Endodermal cell (in vitro differentiated cells): Measurements from ENCODE around the gene JAKMIP1. TPM values are rescaled to one million over a fixed set of nuclear protein-coding genes. Genes with fewer than 3 reads are reported as not detected.

ENCODE experiments used
- DNase-seq: peaks from one replicate; pipeline ENCODE4 v3.0.0-alpha.2; 2017
- H3K27ac ChIP-seq: 2 replicates; pipeline ENCODE4 v1.5.1; 2013; ENCODE audit warnings: mild to moderate bottlenecking, low read depth, low read length, moderate library complexity
- H3K27me3 ChIP-seq: 2 replicates; pipeline ENCODE4 v1.6.1; 2013; ENCODE audit warnings: mild to moderate bottlenecking, low read length, moderate library complexity; ENCODE audit not compliant: insufficient read depth, control insufficient read depth, poor library complexity, severe bottlenecking
- H3K36me3 ChIP-seq: 2 replicates; pipeline ENCODE4 v1.7.0; 2013; ENCODE audit warnings: mild to moderate bottlenecking, low read length, moderate library complexity; ENCODE audit not compliant: control insufficient read depth, insufficient read depth
- H3K4me1 ChIP-seq: one replicate; pipeline ENCODE4 v1.7.0; 2013; ENCODE audit warnings: low read length; ENCODE audit not compliant: control insufficient read depth, insufficient read depth
- H3K4me3 ChIP-seq: 2 replicates; pipeline ENCODE4 v1.5.1; 2013; ENCODE audit warnings: mild to moderate bottlenecking, low read length, moderate library complexity
- H3K9ac ChIP-seq: 2 replicates; pipeline ENCODE4 v1.6.1; 2013; ENCODE audit warnings: mild to moderate bottlenecking, low read length, moderate library complexity; ENCODE audit not compliant: poor library complexity, severe bottlenecking; ENCODE audit errors: extremely low read depth
- H3K9me3 ChIP-seq: 2 replicates; pipeline ENCODE4 v1.6.1; 2013; ENCODE audit warnings: mild to moderate bottlenecking, low read length, moderate library complexity; ENCODE audit not compliant: control insufficient read depth
- H3K27ac Mint-ChIP-seq: 2 replicates; pipeline ENCODE4 v1.8.0; 2020; ENCODE audit warnings: mixed read lengths
- H3K27me3 Mint-ChIP-seq: 2 replicates; pipeline ENCODE4 v1.8.0; 2021; ENCODE audit warnings: mild to moderate bottlenecking, mixed read lengths; ENCODE audit not compliant: insufficient read depth
- H3K36me3 Mint-ChIP-seq: 2 replicates; pipeline ENCODE4 v1.8.0; 2020; ENCODE audit warnings: low read depth, mixed read lengths
- H3K4me1 Mint-ChIP-seq: 2 replicates; pipeline ENCODE4 v1.8.0; 2020; ENCODE audit warnings: mixed read lengths
- H3K4me3 Mint-ChIP-seq: 2 replicates; pipeline ENCODE4 v1.8.0; 2020; ENCODE audit warnings: mild to moderate bottlenecking, moderate library complexity, mixed read lengths
- H3K9me3 Mint-ChIP-seq: 2 replicates; pipeline ENCODE4 v1.8.0; 2020; ENCODE audit warnings: mild to moderate bottlenecking, mixed read lengths
- WGBS, 2 experiments: methylation state at CpG; one replicate each; pipeline versions ENCODE4 v1.1.5 to v1.1.7; 2013; ENCODE audit warnings: missing lambda C conversion rate in 2 of 2, mixed read lengths in 1 of 2; ENCODE audit not compliant: insufficient coverage in 1 of 2, insufficient read length in 1 of 2; 5-methylcytosine and 5-hydroxymethylcytosine counted together
- total RNA-seq, 2 donors: library from RNA; stranded (reverse); fragmentation: NEBNext Ultra II Directional in 1 of 2; extraction: Animal tissue kit (Norgen Biotek cat#: 25700) in 1 of 2; gene quantifications; 2 replicates in 1 of 2; 3 replicates in 1 of 2; pipeline ENCODE4 v1.2.1, GENCODE V29; 2021
- TF ChIP-seq, protein P1 (sequence below): fragments of 200-600 bp; sonication (generic); conservative IDR thresholded peaks from 2 replicates; pipeline ENCODE4 v1.5.0; 2021; ENCODE audit warnings: antibody characterized with exemption, mild to moderate bottlenecking

Gene JAKMIP1
- total RNA-seq, 2 donors from 2014 or later, result 10.4 to 11.2 TPM

GRCh38 chr4:6150046-6150735 lies 50.2 kb downstream of the JAKMIP1 start:
- H3K27me3 Mint-ChIP-seq, result no peaks in the 10 kb centered on the region
- peaks cover 28% of the 10 kb centered on the region for H3K36me3 Mint-ChIP-seq
- Histone ChIP-seq H3K36me3 (peaks cover 6% of the 10 kb centered on the region), H3K9ac (no peak overlapping the region), H3K27ac (no peak overlapping the region), H3K4me1 (peaks cover 15% of the 10 kb centered on the region), H3K4me3 (no peak overlapping the region), H3K27me3 (no peaks in the 10 kb centered on the region), H3K9me3 (peaks cover 3% of the 10 kb centered on the region)
- H3K9me3 Mint-ChIP-seq, result no peaks in the 10 kb centered on the region
- no peak overlapping the region for H3K27ac Mint-ChIP-seq
- 92 to 94% methylated on average over 12 to 18 of the region's 18 CpGs for WGBS, 2 experiments
- H3K4me3 Mint-ChIP-seq, result no peak overlapping the region
- peaks cover 27% of the 10 kb centered on the region for H3K4me1 Mint-ChIP-seq
- TF ChIP-seq, protein P1, sequence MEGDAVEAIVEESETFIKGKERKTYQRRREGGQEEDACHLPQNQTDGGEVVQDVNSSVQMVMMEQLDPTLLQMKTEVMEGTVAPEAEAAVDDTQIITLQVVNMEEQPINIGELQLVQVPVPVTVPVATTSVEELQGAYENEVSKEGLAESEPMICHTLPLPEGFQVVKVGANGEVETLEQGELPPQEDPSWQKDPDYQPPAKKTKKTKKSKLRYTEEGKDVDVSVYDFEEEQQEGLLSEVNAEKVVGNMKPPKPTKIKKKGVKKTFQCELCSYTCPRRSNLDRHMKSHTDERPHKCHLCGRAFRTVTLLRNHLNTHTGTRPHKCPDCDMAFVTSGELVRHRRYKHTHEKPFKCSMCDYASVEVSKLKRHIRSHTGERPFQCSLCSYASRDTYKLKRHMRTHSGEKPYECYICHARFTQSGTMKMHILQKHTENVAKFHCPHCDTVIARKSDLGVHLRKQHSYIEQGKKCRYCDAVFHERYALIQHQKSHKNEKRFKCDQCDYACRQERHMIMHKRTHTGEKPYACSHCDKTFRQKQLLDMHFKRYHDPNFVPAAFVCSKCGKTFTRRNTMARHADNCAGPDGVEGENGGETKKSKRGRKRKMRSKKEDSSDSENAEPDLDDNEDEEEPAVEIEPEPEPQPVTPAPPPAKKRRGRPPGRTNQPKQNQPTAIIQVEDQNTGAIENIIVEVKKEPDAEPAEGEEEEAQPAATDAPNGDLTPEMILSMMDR, result no peak
- no peak for DNase-seq

DNA sequence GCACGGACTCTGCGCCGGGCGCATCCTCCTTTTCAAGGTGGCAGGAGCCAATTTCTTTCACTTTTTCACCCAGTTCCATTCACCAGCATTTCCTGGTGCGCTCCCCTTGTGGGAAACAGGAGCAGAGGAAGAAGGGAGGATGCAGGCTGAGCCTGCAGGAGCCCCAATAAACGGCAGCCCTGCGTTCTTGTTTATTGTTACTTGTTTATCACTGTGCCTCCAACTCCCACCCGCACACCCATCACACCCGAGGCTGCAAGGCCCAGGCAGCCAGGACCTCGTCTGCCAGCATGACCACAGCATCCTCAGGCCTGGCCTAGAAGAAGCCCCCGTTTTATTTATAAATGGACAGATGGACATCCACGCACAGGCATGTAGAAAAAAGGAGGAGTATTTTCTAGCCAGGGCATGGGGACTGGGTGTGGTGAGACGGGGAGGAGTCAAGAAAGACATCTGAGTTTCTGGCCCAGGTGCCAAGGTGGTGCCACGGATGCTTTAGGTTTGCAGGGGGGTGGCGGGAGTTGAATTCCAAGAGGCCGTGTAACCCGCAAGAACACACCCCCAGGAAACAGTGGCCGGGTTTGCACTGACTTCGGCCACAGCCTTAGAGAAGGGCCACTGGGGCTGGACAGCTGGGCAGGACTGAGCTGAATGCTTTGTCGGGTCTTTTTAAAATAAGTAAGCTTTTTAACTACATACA lies 51.7 kb downstream of the JAKMIP1 start:
- H3K36me3 ChIP-seq, result peaks cover 10% of the 10 kb centered on the region
- no peak for DNase-seq
- Mint-ChIP-seq H3K27ac (no peak overlapping the region), H3K4me1 (peaks cover 12% of the 10 kb centered on the region), H3K27me3 (no peaks in the 10 kb centered on the region), H3K4me3 (no peak overlapping the region), H3K9me3 (peaks cover 7% of the 10 kb centered on the region), H3K36me3 (peaks cover 37% of the 10 kb centered on the region)
- peaks cover 11% of the 10 kb centered on the region for H3K9me3 ChIP-seq
- no peaks in the 10 kb centered on the region for H3K27me3 ChIP-seq
- H3K27ac ChIP-seq, result no peak overlapping the region
- H3K4me1 ChIP-seq, result no peaks in the 10 kb centered on the region
- H3K4me3 ChIP-seq, result no peak overlapping the region
- H3K9ac ChIP-seq, result no peak overlapping the region
- TF ChIP-seq, protein P1, result no peak
- WGBS, 2 experiments, result 91 to 94% methylated on average over 12 to 19 of the region's 20 CpGs

DNA sequence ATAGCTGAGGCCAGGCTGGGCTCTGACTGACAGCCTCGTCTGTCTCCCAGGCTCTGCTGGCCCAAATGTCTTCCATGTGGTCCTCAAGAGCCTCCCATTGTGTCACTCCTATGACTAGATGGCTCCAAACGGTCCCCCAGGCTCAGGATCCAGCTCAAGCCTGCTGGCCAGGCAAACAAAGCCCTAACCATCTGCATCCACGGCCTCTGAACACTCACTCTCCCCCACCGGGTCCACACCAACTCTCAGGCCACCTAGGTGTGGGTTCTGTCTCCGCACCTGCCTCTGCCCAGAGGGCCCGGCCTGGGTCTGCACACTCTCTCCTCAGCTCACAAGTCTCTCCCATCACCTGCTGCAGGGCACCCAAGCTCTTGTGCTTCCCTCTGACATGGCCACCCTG lies 52.9 kb downstream of the JAKMIP1 start:
- H3K36me3 ChIP-seq, result peaks cover 10% of the 10 kb centered on the region
- no peak for DNase-seq
- H3K36me3 Mint-ChIP-seq, result peaks cover 37% of the 10 kb centered on the region
- WGBS, 2 experiments, result 93% methylated on average over 6 of the region's 6 CpGs; no CpG with 5 or more reads in 1 of the 2 experiments
- H3K27me3 ChIP-seq, result no peaks in the 10 kb centered on the region
- no peak overlapping the region for H3K4me3 Mint-ChIP-seq
- peaks cover 11% of the 10 kb centered on the region for H3K9me3 ChIP-seq
- H3K9ac ChIP-seq, result no peak overlapping the region
- H3K4me1 Mint-ChIP-seq, result peaks cover 4% of the 10 kb centered on the region
- no peak overlapping the region for H3K4me3 ChIP-seq
- no peak overlapping the region for H3K27ac Mint-ChIP-seq
- no peaks in the 10 kb centered on the region for H3K27me3 Mint-ChIP-seq
- H3K9me3 Mint-ChIP-seq, result peaks cover 7% of the 10 kb centered on the region
- no peak overlapping the region for H3K27ac ChIP-seq
- TF ChIP-seq, protein P1, result no peak
- H3K4me1 ChIP-seq, result no peaks in the 10 kb centered on the region
